Measurements from ENCODE around the gene BTBD9. TPM values are rescaled to one million over a fixed set of nuclear protein-coding genes. Genes with fewer than 3 reads are reported as not detected.

The BTBD9 gene
- polyA plus RNA-seq, 1 donor (not counting 4 experiments of a cell fraction or from before 2014, with no cell fraction given) = 6.8 TPM

DNA sequence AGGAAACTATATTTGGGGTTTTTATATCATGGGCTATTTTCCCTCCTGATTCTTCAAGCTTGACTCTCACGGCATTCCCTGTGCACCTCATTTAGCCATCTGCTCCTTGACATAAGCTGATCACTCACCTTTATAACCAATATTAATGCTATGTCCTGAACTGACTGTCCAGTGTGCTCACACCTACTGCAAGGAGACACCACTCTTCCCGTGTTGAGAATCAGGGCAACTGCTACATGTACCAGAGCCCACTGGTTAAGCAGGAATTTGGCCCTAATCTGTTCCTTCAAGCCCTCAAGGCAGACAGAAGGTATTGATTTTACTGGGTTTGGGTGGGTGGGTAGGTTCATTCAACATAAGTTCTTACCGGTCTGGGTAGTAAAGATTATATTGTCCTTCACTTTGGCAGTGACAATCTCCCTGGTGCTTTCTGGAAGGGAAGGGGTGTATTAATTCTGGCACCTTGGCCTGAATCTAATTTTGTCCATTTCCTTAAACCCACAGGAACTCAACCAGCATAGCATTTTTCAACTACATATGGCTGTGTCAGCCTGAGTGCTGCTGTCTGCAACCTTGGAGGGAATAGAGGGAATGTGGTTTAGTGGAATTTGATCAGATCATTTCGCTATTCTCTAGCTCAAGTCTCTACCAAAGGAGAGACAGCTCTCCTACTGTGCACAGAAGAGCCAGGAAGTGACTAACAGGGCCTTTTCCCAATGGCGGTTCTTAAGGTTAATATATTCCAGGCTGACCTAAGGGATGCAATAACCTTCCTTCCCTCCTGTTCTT, 293.2 kb downstream of the BTBD9 start:
- FAIRE-seq = no peak
- Histone ChIP-seq H3K27ac (ENCODE audit: control insufficient read depth, insufficient read depth, low read length) (no peak overlapping the region), H3K9me3 (ENCODE audit: control insufficient read depth, low read depth, low read length) (no peaks in the 10 kb centered on the region), H3K36me3 (ENCODE audit: control insufficient read depth in 2 of 2, extremely low read depth in 1 of 2, insufficient read depth in 2 of 2, low read length in 2 of 2) (no peaks in the 10 kb centered on the region), H3K4me3 (ENCODE audit: control insufficient read depth in 2 of 3, extremely low read depth in 1 of 3, insufficient read depth in 2 of 3, low read depth in 1 of 3, low read length in 3 of 3) (no peak overlapping the region), H3K9me1 (ENCODE audit: control insufficient read depth, extremely low read depth, insufficient read depth, low read length) (no peaks in the 10 kb centered on the region), H3K79me2 (ENCODE audit: control insufficient read depth, insufficient read depth, low read length) (no peaks in the 10 kb centered on the region), H3K4me1 (ENCODE audit: control insufficient read depth, extremely low read depth, insufficient read depth, low read length) (no peaks in the 10 kb centered on the region), H2AFZ (ENCODE audit: control insufficient read depth, low read length) (no peak overlapping the region), H3K9ac (ENCODE audit: control insufficient read depth, extremely low read depth, insufficient read depth, low read length) (no peak overlapping the region), H3K27me3 (ENCODE audit: control insufficient read depth, extremely low read depth, insufficient read depth, low read length) (no peaks in the 10 kb centered on the region), H3K4me2 (ENCODE audit: control insufficient read depth, extremely low read depth, insufficient read depth, low read depth, low read length) (no peak overlapping the region), H4K20me1 (ENCODE audit: control insufficient read depth, extremely low read depth, insufficient read depth, low read length) (no peaks in the 10 kb centered on the region)
- dilution Hi-C loops (cut with MboI; ENCODE audit: extremely low pct_ligation_motif_present, low sequenced_read_pairs) = no loop called here
- no peak for DNase-seq (ENCODE audit: low read depth, low spot score)
- TF ChIP-seq EZH2 (IDR thresholded peaks at IDR 0.05; ENCODE audit: low read length) = no peak
- TF ChIP-seq, protein P1, sequence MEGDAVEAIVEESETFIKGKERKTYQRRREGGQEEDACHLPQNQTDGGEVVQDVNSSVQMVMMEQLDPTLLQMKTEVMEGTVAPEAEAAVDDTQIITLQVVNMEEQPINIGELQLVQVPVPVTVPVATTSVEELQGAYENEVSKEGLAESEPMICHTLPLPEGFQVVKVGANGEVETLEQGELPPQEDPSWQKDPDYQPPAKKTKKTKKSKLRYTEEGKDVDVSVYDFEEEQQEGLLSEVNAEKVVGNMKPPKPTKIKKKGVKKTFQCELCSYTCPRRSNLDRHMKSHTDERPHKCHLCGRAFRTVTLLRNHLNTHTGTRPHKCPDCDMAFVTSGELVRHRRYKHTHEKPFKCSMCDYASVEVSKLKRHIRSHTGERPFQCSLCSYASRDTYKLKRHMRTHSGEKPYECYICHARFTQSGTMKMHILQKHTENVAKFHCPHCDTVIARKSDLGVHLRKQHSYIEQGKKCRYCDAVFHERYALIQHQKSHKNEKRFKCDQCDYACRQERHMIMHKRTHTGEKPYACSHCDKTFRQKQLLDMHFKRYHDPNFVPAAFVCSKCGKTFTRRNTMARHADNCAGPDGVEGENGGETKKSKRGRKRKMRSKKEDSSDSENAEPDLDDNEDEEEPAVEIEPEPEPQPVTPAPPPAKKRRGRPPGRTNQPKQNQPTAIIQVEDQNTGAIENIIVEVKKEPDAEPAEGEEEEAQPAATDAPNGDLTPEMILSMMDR (optimal IDR thresholded peaks at IDR 0.05 in 1 of 3, IDR thresholded peaks at IDR 0.05 in 1 of 3, conservative IDR thresholded peaks at IDR 0.05 in 1 of 3; ENCODE audit: extremely low read depth in 1 of 3, insufficient read depth in 2 of 3, low read length in 3 of 3) = no peak

DNA sequence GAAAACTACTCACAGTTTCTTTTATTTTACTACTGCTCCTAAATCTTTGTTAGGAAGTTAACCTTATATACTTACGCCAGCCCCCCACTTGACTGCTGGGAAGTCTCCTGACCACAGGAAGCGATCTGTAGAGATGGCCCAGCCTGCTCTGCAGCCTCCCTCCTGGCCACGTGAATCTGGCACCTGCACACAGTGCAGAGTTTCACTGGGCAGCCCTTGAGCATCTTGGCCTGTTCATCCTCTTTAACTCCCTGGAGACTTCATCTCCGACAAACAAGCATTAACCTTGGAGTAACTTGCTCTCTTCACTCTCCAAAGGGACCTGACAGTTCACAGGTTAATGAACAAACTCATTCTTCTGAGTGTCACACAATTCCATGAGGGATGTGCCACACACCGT, 294.1 kb downstream of the BTBD9 start:
- no peak for FAIRE-seq
- no peaks in the 10 kb centered on the region for H3K79me2 ChIP-seq (ENCODE audit: control insufficient read depth, insufficient read depth, low read length)
- dilution Hi-C loops (cut with MboI; ENCODE audit: extremely low pct_ligation_motif_present, low sequenced_read_pairs) = no loop called here
- no peaks in the 10 kb centered on the region for H3K4me1 ChIP-seq (ENCODE audit: control insufficient read depth, extremely low read depth, insufficient read depth, low read length)
- DNase-seq (ENCODE audit: low read depth, low spot score) = no peak
- H4K20me1 ChIP-seq (ENCODE audit: control insufficient read depth, extremely low read depth, insufficient read depth, low read length) = no peaks in the 10 kb centered on the region
- H3K4me2 ChIP-seq (ENCODE audit: control insufficient read depth, extremely low read depth, insufficient read depth, low read depth, low read length) = no peak overlapping the region
- H3K4me3 ChIP-seq (ENCODE audit: control insufficient read depth in 2 of 3, extremely low read depth in 1 of 3, insufficient read depth in 2 of 3, low read depth in 1 of 3, low read length in 3 of 3) = no peak overlapping the region
- no peaks in the 10 kb centered on the region for H3K27me3 ChIP-seq (ENCODE audit: control insufficient read depth, extremely low read depth, insufficient read depth, low read length)
- no peaks in the 10 kb centered on the region for H3K36me3 ChIP-seq (ENCODE audit: control insufficient read depth in 2 of 2, extremely low read depth in 1 of 2, insufficient read depth in 2 of 2, low read length in 2 of 2)
- no peak for TF ChIP-seq EZH2 (IDR thresholded peaks at IDR 0.05; ENCODE audit: low read length)
- TF ChIP-seq, protein P1 (optimal IDR thresholded peaks at IDR 0.05 in 1 of 3, IDR thresholded peaks at IDR 0.05 in 1 of 3, conservative IDR thresholded peaks at IDR 0.05 in 1 of 3; ENCODE audit: extremely low read depth in 1 of 3, insufficient read depth in 2 of 3, low read length in 3 of 3) = no peak
- no peaks in the 10 kb centered on the region for H3K9me1 ChIP-seq (ENCODE audit: control insufficient read depth, extremely low read depth, insufficient read depth, low read length)
- no peak overlapping the region for H3K27ac ChIP-seq (ENCODE audit: control insufficient read depth, insufficient read depth, low read length)
- H2AFZ ChIP-seq (ENCODE audit: control insufficient read depth, low read length) = no peak overlapping the region
- H3K9ac ChIP-seq (ENCODE audit: control insufficient read depth, extremely low read depth, insufficient read depth, low read length) = no peak overlapping the region
- no peaks in the 10 kb centered on the region for H3K9me3 ChIP-seq (ENCODE audit: control insufficient read depth, low read depth, low read length)
